Head of caudate nucleus (tissue), 42 donors: ENCODE measurements around the gene ATXN10.
A peak's percentile ranks its signal among the peaks of the same experiment; 100 is the strongest.
"Not testable (repeated sequence)": the region's sequence is repeated elsewhere in the genome, so short reads cannot be mapped to it uniquely, and the experiment has no call there.

Experiments used
- DNase-seq, 42 donors: peaks; one replicate each; pipeline versions ENCODE4 v3.0.0 to v3.0.0-alpha.2; 2020 to 2021; ENCODE audit warnings: mixed read lengths in 7 of 42
- intact Hi-C: fragments of 100-400 bp; cut with DNase I; formaldehyde crosslinking; loops from one replicate; pipeline ENCODE4 v1.15.0; 2022

The ATXN10 gene

GRCh38 chr22:45672564-45673481, 1.2 kb downstream of the ATXN10 start:
- no peak for DNase-seq
- intact Hi-C loops = no loop called here

GRCh38 chr22:45673482-45674175, 2.0 kb downstream of the ATXN10 start:
- intact Hi-C loops = no loop called here
- no peak for DNase-seq

- intact Hi-C loops = no loop called here
- DNase-seq = no peak
These were observed 4.4 kb downstream of the ATXN10 start for GRCh38 chr22:45676024-45676423.

GRCh38 chr22:45677063-45677462, 5.4 kb downstream of the ATXN10 start:
- intact Hi-C loops = no loop called here
- no peak for DNase-seq

- intact Hi-C loops = no loop called here
- no peak for DNase-seq
These were observed 7.6 kb downstream of the ATXN10 start for GRCh38 chr22:45678961-45679912.

GRCh38 chr22:45680932-45681700, 9.5 kb downstream of the ATXN10 start:
- intact Hi-C loops = no loop called here
- no peak for DNase-seq

- intact Hi-C loops = no loop called here
These were observed 10.4 kb downstream of the ATXN10 start for GRCh38 chr22:45682064-45682463.

GRCh38 chr22:45682773-45683172, 11.1 kb downstream of the ATXN10 start:
- DNase-seq, intact Hi-C loops: not testable (repeated sequence)

More at GRCh38 chr22:45682064-45682463, 10.4 kb downstream of the ATXN10 start:
- no peak for DNase-seq

GRCh38 chr22:45683248-45683647, 11.6 kb downstream of the ATXN10 start:
- DNase-seq = peak in 7 of 42 donors; percentile 6 to 49 (median 15)
- intact Hi-C loops = no loop called here

- no peak for DNase-seq
- intact Hi-C loops = no loop called here
These were observed 12.0 kb downstream of the ATXN10 start for GRCh38 chr22:45683680-45684079.

- intact Hi-C loops = no loop called here
These were observed 12.5 kb downstream of the ATXN10 start for GRCh38 chr22:45684169-45684568.

GRCh38 chr22:45684752-45685574, 13.3 kb downstream of the ATXN10 start:
- DNase-seq = no peak

More at GRCh38 chr22:45684169-45684568, 12.5 kb downstream of the ATXN10 start:
- DNase-seq = no peak

GRCh38 chr22:45686004-45686403, 14.4 kb downstream of the ATXN10 start:
- no peak for DNase-seq
- intact Hi-C loops = no loop called here

More at GRCh38 chr22:45684752-45685574, 13.3 kb downstream of the ATXN10 start:
- intact Hi-C loops = no loop called here

GRCh38 chr22:45686836-45687235, 15.2 kb downstream of the ATXN10 start:
- intact Hi-C loops = no loop called here
- no peak for DNase-seq

GRCh38 chr22:45688600-45689080, 17.0 kb downstream of the ATXN10 start:
- intact Hi-C loops = no loop called here
- DNase-seq = no peak

- DNase-seq = no peak
- intact Hi-C loops = no loop called here
These were observed 17.6 kb downstream of the ATXN10 start for GRCh38 chr22:45689211-45689610.

- intact Hi-C loops = no loop called here
- DNase-seq = no peak
These were observed 18.4 kb downstream of the ATXN10 start for GRCh38 chr22:45690008-45690407.
